Osteocyte (in vitro differentiated cells): ENCODE measurements around the gene ADAMTSL5. TPM values are rescaled to one million over a fixed set of nuclear protein-coding genes. Genes with fewer than 3 reads are reported as not detected.

Experiments used
- DNase-seq: peaks from one replicate; pipeline ENCODE4 v3.0.0; 2021; ENCODE audit warnings: mixed read lengths; ENCODE audit not compliant: unreplicated experiment; ENCODE audit errors: extremely low spot score
- H3K27ac Mint-ChIP-seq: one replicate; pipeline ENCODE4 v1.8.0; 2021; ENCODE audit warnings: mild to moderate bottlenecking, mixed read lengths; ENCODE audit not compliant: unreplicated experiment
- H3K27me3 Mint-ChIP-seq: one replicate; pipeline ENCODE4 v1.8.0; 2021; ENCODE audit warnings: mixed read lengths; ENCODE audit not compliant: unreplicated experiment
- H3K36me3 Mint-ChIP-seq: one replicate; pipeline ENCODE4 v1.8.0; 2021; ENCODE audit warnings: mixed read lengths; ENCODE audit not compliant: unreplicated experiment
- H3K4me1 Mint-ChIP-seq: one replicate; pipeline ENCODE4 v1.8.0; 2021; ENCODE audit warnings: mixed read lengths; ENCODE audit not compliant: unreplicated experiment
- H3K4me3 Mint-ChIP-seq: one replicate; pipeline ENCODE4 v1.8.0; 2021; ENCODE audit warnings: mild to moderate bottlenecking, moderate library complexity, mixed read lengths; ENCODE audit not compliant: unreplicated experiment
- H3K9me3 Mint-ChIP-seq: one replicate; pipeline ENCODE4 v1.8.0; 2021; ENCODE audit warnings: mixed read lengths; ENCODE audit not compliant: unreplicated experiment
- CTCF ChIP-seq: fragments of 200-600 bp; sonication (generic); IDR thresholded peaks from 2 replicates; pipeline ENCODE4 v1.5.0; 2021; ENCODE audit warnings: antibody characterized with exemption, mild to moderate bottlenecking, moderate library complexity
- total RNA-seq: library from RNA; stranded (reverse); gene quantifications from 2 replicates; pipeline ENCODE4 v1.2.1, GENCODE V29; 2021

Gene ADAMTSL5
- total RNA-seq, 1 donor from 2014 or later: 6.4 TPM

DNA sequence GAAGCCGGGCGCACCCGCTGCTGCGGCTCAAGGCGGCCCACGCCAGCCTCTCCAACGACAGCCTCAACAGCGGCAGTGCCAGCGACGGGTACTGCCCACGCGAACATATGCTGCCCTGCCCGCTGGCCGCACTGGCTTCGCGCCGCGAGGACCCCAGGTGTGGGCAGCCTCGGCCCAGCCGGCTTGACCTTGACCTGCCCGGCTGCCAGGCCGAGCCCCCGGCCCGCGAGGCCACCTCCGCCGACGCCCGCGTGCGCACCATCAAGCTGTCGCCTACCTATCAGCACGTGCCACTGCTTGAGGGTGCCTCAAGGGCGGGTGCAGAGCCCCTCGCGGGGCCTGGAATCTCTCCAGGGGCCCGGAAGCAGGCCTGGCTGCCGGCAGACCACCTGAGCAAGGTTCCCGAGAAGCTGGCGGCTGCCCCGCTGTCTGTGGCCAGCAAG lies 46.8 kb downstream of the ADAMTSL5 start:
- no peak for TF ChIP-seq CTCF

DNA sequence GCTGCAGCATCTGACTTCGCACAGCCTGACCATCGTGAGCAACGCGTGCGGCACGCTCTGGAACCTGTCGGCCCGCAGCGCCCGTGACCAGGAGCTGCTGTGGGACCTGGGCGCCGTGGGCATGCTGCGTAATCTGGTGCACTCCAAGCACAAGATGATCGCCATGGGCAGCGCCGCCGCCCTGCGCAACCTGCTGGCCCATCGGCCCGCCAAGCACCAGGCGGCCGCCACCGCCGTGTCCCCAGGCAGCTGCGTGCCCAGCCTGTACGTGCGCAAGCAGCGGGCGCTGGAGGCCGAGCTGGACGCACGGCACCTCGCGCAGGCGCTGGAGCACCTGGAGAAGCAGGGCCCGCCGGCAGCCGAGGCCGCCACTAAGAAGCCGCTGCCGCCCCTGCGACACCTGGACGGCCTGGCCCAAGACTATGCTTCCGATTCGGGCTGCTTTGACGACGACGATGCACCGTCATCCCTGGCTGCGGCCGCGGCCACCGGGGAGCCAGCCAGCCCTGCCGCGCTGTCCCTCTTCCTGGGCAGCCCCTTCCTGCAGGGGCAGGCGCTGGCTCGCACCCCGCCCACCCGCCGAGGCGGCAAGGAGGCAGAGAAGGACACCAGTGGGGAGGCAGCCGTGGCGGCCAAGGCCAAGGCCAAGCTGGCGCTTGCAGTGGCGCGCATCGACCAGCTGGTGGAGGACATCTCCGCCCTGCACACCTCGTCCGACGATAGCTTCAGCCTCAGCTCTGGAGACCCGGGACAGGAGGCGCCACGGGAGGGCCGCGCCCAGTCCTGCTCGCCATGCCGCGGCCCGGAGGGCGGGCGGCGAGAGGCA lies 47.4 kb downstream of the ADAMTSL5 start:
- DNase-seq: no peak
- Mint-ChIP-seq H3K27me3 (peaks cover 2% of the 10 kb centered on the region), H3K36me3 (no peaks in the 10 kb centered on the region), H3K4me1 (peaks cover 4% of the 10 kb centered on the region), H3K9me3 (no peaks in the 10 kb centered on the region), H3K4me3 (no peak overlapping the region), H3K27ac (no peak overlapping the region)
- no peak for TF ChIP-seq CTCF

More for the DNA sequence above, 46.8 kb downstream of the ADAMTSL5 start:
- no peak for DNase-seq
- Mint-ChIP-seq H3K36me3 (no peaks in the 10 kb centered on the region), H3K27me3 (peaks cover 2% of the 10 kb centered on the region), H3K9me3 (no peaks in the 10 kb centered on the region), H3K4me3 (no peak overlapping the region), H3K4me1 (peaks cover 5% of the 10 kb centered on the region), H3K27ac (no peak overlapping the region)

DNA sequence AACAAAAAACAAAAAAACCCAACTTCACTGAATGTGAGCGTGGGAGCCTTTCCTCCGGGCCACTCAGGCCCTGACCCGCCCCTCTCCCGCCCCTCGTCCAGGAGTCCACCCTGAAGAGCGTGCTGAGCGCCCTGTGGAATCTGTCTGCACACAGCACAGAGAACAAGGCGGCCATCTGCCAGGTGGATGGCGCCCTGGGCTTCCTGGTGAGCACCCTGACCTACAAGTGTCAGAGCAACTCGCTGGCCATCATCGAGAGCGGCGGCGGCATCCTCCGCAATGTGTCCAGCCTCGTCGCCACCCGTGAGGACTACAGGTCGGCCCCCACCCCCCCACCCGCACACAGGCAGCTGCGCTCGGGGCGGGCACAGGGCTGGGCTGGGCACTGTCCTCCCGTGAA lies 51.0 kb downstream of the ADAMTSL5 start:
- H3K4me1 Mint-ChIP-seq: no peaks in the 10 kb centered on the region
- no peak overlapping the region for H3K4me3 Mint-ChIP-seq
- H3K9me3 Mint-ChIP-seq: no peaks in the 10 kb centered on the region
- H3K27ac Mint-ChIP-seq: no peak overlapping the region
- no peaks in the 10 kb centered on the region for H3K27me3 Mint-ChIP-seq
- no peak for DNase-seq
- TF ChIP-seq CTCF: no peak
- no peaks in the 10 kb centered on the region for H3K36me3 Mint-ChIP-seq

- no peak overlapping the region for H3K27ac Mint-ChIP-seq
- no peaks in the 10 kb centered on the region for H3K36me3 Mint-ChIP-seq
- no peaks in the 10 kb centered on the region for H3K4me1 Mint-ChIP-seq
- H3K9me3 Mint-ChIP-seq: no peaks in the 10 kb centered on the region
- no peak for TF ChIP-seq CTCF
- H3K4me3 Mint-ChIP-seq: no peak overlapping the region
- DNase-seq: no peak
- H3K27me3 Mint-ChIP-seq: peaks cover 2% of the 10 kb centered on the region
Observed at GRCh38 chr19:1460033-1460995, 52.5 kb downstream of the ADAMTSL5 start.

- Mint-ChIP-seq H3K4me1 (no peaks in the 10 kb centered on the region), H3K4me3 (no peak overlapping the region), H3K27me3 (peaks cover 2% of the 10 kb centered on the region)
Observed at GRCh38 chr19:1459479-1459878, 53.3 kb downstream of the ADAMTSL5 start.

More at GRCh38 chr19:1459479-1459878, 53.3 kb downstream of the ADAMTSL5 start:
- no peak for DNase-seq
- Mint-ChIP-seq H3K36me3 (no peaks in the 10 kb centered on the region), H3K27ac (no peak overlapping the region), H3K9me3 (no peaks in the 10 kb centered on the region)
- TF ChIP-seq CTCF: no peak
